GM19452 (cell line): ENCODE results near the gene NR6A1.
A peak's percentile ranks its signal among the peaks of the same experiment; 100 is the strongest.

ENCODE experiments used
- ATAC-seq: cut with Tn5 transposase; IDR thresholded peaks from one replicate; pipeline ENCODE4 v1.9.1; 2021; ENCODE audit not compliant: unreplicated experiment

Gene NR6A1

GRCh38 chr9:124771021-124771866, at the start of gene NR6A1:
NR6A1 (minus strand) TSS chr9:124771311.
- peak; percentile 92 for ATAC-seq

DNA sequence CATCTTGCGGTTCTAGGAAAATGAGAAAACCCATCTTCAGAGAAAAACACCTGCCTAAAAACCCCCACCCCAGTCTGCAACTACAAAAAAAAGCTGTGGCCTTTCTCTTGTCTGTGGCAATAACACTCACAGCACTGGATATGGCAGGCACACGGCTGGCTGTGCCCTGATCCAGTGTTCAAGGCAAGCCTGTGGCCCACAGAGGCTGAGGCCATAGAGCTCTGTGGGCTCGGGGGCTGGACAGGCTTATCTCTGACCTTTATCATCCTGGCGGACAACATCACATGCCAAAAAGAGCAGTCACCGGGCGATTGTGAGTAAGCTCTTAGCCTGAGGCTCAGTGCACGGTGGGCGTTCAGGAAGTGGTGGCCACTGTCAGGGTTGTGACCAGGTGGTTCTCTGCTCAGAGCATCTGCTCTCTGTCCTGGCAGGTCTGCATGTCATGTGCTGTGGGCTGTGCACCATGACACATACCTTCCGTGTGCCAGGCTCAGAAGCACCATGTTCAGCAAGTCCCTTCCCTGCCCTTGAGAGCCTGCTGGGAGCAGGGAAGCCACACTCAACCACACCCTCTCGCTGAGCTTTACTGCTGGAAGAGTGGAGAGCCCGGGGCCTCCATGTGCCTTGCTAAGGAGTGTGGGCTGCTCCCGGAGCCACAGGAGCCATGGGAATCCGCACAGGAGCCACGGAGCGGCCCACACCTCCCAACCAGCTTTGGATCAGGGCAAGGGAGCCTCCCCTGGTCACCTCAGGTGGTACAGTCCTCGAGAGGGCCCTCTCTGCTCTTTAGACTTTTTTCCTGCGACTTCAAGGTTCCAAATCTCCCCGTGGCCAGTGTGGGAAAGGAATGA, 47.5 kb upstream of the NR6A1 start:
- no peak for ATAC-seq

GRCh38 chr9:124815601-124816000, 44.5 kb upstream of the NR6A1 start:
- no peak for ATAC-seq

DNA sequence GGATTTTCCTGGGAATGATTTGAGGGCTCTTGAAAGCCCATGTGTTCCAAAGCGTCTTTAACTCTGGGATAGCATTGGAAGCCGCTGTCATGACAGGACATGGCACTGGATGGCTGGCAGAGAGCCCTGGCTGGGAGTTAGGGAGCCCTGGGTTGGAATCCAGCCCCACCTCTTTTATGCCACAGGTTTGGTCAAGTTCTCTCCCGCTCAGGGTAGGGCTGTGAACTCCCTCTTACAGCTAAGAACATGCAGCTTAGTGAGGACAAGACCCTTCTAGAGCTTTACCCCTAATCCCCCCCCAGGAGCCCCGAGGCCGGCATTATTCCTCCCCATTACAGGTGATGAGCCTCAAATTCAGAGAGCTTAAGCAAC, 43.0 kb upstream of the NR6A1 start:
- no peak for ATAC-seq

DNA sequence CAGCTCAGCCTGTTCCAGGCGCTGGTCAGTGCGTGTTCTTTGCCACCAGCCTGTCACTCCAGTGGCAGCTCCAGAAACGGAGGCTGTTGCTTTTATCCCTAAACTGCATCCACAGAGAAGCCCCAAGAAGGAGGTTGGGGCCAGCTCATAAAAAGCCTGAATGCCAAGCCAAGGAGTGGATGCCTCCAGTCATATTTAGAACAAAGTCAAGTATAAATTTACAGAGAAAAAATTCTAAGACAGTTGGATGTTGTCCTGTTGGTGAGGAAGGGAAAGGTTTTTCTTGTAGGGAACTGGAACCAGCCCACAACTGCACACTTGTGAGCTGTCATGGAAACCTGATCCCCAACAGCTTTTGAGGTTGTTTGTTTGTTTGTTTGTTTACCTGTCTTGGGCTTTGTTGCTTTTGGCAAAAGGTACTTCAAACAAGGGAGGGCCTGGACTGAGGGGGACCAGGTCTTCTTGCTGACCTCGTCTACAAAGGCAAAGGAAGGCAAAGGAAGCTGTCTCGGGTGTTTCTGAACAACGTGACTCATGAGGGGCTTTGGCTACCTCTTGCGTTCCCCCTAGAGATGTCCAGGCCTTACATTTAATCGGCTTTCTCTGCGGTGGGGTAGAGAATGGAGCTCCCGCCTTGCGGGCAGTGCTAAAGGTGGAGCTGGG, 42.5 kb upstream of the NR6A1 start:
- ATAC-seq = no peak

DNA sequence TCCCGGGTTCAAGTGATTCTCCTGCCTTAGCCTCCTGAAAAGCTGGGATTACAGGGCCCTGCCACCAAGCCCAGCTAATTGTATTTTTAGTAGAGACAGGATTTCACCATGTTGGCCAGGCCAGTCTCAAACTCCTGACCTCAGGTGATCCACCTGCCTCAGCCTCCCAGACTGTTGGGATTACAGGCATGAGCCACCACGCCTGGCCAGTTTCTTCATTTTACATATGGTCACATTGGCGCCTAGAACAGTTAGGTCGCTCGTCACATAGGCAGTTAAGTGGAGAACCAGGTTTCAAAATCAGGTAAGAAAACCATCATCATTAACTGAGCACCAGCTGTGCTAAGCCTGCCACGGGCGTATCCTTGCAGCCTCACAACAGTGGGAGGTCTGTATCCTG, 41.9 kb upstream of the NR6A1 start:
- ATAC-seq = no peak

DNA sequence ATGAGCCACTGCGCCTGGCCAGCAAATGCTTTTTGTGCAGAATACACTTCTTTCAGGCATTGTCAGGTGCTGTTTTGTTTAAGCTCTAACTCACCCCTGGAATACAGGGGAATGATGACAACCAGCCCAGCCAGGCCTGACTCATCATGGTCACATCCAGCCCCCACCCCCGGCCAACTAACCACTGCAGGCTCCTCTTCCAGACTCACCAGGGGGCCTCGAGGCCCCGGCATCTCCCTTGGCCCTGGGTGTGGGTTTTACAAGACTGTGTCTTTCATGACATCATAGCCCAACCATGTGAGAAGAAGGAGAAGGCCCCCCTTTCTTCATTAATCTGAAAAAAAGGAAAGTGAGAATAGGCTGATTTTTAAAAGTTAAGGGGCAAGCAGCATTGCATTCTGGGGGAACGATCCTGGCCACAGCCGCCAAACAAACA, 41.3 kb upstream of the NR6A1 start:
- no peak for ATAC-seq

DNA sequence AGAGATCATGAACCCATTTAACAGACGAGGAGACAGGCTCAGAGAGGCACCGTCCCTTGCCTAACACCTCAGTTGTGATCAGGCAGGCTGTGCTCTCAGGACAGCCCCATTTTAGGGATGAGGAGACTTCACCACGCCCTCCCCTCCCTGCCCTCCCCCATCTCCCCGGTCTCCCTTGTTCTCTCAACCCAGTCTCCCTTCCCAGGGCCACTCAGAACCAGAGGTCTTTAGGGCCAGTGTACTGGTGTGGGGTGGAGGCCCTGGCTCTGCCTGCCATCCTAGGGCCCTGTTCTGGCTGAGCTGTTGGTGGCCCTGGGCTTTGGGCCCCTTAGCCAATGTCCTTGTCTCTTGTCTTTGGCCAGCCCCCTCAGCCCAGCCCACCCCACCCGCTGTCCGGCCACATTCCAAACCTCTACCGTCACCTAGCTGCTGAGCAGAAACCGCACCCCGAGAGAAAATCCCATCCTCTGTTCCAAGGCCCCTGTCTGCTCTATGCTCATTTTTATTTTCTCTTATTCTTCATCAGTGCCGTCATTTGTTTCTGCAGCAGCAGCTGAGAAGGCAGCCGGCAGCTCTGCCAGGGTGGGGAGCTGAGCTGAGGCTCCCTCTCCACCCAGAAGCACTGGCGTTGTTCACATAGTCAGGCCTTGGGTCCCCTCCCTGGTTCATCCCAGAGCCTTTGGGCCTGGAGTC, 39.7 kb upstream of the NR6A1 start:
- no peak for ATAC-seq

DNA sequence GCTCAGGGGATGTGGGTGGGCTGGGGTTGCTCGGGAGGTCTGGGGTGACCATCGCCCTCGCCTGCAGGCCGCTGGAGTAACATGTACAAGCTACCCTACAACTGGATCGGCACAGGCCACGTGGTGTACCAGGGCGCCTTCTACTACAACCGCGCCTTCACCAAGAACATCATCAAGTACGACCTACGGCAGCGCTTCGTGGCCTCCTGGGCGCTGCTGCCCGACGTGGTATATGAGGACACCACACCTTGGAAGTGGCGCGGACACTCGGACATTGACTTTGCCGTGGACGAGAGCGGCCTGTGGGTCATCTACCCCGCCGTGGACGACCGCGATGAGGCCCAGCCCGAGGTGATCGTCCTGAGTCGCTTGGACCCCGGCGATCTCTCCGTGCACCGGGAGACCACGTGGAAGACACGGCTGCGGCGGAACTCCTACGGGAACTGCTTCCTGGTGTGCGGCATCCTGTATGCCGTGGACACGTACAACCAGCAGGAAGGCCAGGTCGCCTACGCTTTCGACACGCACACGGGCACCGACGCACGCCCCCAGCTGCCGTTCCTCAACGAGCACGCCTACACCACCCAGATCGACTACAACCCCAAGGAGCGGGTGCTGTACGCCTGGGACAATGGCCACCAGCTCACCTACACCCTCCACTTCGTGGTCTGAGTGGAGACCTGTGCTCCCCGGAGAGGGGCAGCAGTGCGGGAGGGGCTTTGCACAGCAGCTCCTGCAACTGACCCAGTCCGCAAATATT, 38.8 kb upstream of the NR6A1 start:
- no peak for ATAC-seq

- no peak for ATAC-seq
Measured at GRCh38 chr9:124809211-124809610, 38.1 kb upstream of the NR6A1 start.

DNA sequence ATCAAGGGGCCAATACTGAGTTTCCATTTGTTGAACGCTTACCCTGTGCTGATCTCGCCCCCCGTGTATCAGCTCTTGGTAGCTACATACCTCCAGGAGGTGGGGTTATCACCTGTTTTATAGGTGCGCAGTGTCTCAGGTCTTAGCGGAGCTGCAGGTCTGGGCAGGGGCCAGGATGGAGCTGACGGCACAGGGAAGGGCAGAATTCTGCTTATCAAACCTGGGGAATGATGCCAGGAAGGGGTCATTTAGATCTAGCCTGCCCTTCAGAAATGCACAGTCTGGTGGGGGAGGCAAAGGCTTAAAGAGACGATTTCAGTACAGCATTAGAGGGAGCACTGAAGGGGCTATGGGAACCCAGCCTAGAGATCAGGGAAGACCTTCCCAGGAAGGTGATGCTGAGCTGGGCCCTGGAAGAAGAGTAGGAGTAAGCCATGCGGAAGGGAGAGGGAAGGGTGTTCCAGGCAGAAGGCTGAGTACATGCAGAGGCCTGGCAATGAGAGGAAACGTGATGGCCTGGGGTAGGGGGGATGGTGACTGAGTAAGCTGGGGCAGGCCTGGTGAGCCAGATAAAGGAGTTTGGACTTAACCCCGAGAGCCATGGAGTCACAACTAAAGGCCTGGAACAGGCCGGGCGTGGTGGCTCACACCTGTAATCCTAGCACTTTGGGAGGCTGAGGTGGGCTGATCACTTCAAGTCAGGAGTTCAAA, 37.3 kb upstream of the NR6A1 start:
- no peak for ATAC-seq

- ATAC-seq = no peak
Measured at GRCh38 chr9:124805186-124805585, 34.1 kb upstream of the NR6A1 start.

DNA sequence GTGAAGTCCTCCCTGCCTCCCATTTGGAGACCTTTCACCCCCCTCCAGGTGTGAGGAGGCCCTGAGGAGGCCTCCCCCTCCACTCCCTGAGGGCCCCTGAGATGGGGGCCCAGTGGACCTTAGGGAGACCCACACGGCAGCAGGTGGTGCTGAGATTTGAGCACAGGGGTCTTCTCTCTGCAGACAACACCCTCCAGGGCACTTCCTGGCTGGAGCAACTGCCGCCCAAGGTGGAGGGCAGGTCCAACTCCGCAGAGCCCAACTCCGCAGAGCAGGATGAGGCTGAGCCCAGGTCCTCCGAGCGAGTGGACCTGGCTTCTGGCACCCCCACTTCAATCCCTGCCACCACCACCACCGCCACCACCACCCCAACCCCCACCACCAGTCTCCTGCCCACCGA, 32.8 kb upstream of the NR6A1 start:
- no peak for ATAC-seq

DNA sequence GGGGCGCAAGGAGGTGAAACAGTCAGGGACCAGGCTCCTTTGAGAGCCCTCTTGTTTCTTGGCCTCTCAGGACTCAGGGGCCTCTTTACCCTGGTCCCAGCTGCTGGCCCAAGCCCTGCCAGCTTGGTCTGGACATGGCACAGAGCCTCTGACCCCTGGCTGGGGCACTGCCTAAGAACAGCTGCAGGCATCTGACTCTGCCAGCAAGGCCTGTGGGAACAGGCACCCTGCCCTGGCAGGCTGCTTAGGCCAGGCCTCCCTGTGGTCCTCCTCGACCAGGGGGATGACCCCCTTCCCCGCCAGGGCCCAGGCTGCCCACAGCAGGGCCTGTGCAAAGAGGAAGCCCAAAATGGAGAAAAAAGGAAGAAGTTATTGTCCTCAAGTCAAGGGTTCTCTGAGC, 31.3 kb upstream of the NR6A1 start:
- no peak for ATAC-seq

- ATAC-seq = no peak
Measured at GRCh38 chr9:124801356-124801755, 30.2 kb upstream of the NR6A1 start.

DNA sequence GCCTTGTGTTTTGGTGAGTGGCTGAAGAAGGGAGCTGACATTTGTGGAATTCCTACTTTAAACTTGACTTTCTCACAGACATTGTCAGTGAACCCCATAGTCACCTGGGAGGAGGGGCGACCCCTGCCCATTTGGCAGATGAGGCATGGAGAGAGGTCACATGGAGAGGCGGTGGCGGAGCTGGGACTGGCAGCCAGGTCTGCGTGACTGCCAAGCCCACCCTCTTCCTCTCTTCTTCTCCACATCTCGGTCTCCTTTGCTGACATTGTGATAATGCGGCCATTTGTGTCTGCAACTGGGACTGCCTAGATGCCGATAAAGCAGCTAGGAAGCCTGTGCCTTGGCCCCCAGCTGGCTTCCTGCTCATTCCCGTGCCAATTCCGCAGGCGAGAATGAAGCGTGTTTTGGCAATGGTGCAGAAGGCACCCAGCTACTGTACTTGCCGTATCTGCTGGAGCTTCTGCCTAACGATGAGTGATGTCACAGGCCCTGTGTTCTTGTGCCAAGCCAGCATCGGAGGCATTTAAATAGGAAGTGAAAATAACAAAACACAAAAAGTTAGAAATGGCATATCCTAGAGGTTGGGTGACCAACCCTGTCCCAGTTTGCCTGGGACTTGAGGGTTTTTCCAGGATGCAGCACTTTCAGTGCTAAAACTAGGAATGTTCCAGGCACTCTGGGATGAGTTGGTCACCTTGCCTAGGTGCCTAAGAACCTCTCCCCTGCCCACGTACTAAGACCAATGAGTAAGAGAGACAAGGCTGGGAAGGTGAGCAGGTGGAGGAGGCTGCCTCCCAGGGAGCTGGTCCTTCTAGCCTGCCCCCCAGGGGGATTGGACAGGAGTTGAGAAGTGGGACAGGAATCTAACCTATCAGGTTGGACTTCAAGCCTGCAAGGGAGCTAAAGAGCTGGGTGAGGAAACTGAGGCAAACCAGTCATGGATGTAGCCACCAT, 29.5 kb upstream of the NR6A1 start:
- ATAC-seq = no peak

DNA sequence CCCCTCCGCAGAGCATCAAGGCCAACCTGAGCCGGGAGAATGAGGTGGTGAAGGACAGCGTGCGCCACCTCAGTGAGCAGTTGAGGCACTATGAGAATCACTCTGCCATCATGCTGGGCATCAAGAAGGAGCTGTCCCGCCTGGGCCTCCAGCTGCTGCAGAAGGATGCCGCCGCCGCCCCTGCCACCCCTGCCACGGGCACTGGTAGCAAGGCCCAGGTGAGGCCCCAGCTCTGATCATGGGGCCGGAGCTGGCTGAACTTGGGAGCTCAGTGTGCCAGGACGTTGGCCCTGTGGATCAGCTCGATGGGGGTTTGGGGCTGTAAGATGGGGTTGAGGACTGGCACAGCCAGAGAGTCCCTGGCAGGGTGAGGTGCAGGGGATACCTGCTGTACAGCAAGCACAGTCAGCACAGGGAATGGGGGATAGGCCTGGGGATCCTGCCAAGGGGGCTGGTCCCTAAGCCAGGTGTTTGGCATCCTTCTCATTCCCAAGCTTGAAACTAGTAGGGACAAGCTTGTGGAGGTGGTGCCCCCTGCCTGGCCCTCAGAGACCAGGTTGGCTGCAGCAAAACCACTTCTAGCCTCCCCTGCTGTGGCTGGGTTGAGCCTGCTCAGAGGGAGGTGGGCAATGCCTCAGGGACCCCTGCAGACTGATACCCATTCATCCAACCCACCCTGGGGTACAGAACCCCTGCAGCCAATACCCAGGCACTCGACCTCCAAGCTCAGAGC, 28.3 kb upstream of the NR6A1 start:
- ATAC-seq = no peak
